IMR-90 (cell line): ENCODE data around the gene BMERB1. TPM values are rescaled to one million over a fixed set of nuclear protein-coding genes. Genes with fewer than 3 reads are reported as not detected.

ENCODE experiments used
- ATAC-seq: fragments of 200-7000 bp; cut with Tn5 transposase; 2 replicates; pipeline ENCODE4 v1.9.1; 2020; ENCODE audit warnings: low read depth, mild to moderate bottlenecking, moderate library complexity
- BruUV-seq: library from RNA; stranded (reverse); fragments of 400-500 nt; replicated peaks from 2 replicates; lab custom pipeline; 2021; lab: Mats Ljungman, UMichigan
- CTCF ChIA-PET: fragments of 300-600 bp; formaldehyde crosslinking; extraction: SDS; loops from one replicate; lab custom pipeline; 2021; ENCODE audit warnings: antibody characterized with exemption; lab: Yijun Ruan, JAX
- POLR2A ChIA-PET: fragments of 300-600 bp; sonication (Branson Sonifier 250); formaldehyde crosslinking; loops from one replicate; lab custom pipeline; 2022; ENCODE audit warnings: antibody characterized with exemption; ENCODE audit not compliant: unreplicated experiment; lab: Charles Lee
- DNase-seq: peaks from one replicate; pipeline ENCODE4 v3.0.0; 2013
- H2AFZ ChIP-seq: replicated peaks from 2 replicates; pipeline ENCODE3; 2013; ENCODE audit warnings: low read length, mild to moderate bottlenecking; ENCODE audit not compliant: poor library complexity
- H2AK5ac ChIP-seq: 2 replicates; pipeline ENCODE4 v1.6.1; 2013; ENCODE audit warnings: low read depth, low read length, inconsistent platforms
- H2AK9ac ChIP-seq: replicated peaks from 2 replicates; pipeline ENCODE3; 2013; ENCODE audit warnings: mild to moderate bottlenecking, low read depth, low read length, moderate library complexity; ENCODE audit not compliant: poor library complexity
- H2BK120ac ChIP-seq: 2 replicates; pipeline ENCODE4 v1.6.1; 2013; ENCODE audit warnings: low read depth, low read length, inconsistent platforms
- H2BK15ac ChIP-seq: 3 replicates; pipeline ENCODE4 v1.6.1; 2013; ENCODE audit warnings: low read depth, low read length, inconsistent platforms
- H2BK20ac ChIP-seq: 2 replicates; pipeline ENCODE4 v1.6.1; 2013; ENCODE audit warnings: low read depth, mild to moderate bottlenecking, inconsistent platforms, low read length, moderate library complexity
- H2BK5ac ChIP-seq: 2 replicates; pipeline ENCODE4 v1.6.1; 2013; ENCODE audit warnings: mild to moderate bottlenecking, low read depth, low read length, inconsistent platforms; ENCODE audit not compliant: poor library complexity, severe bottlenecking
- H3K14ac ChIP-seq: replicated peaks from 2 replicates; pipeline ENCODE4 v1.6.1; 2013; ENCODE audit warnings: low read depth, low read length, inconsistent platforms
- H3K18ac ChIP-seq: 2 replicates; pipeline ENCODE4 v1.6.1; 2013; ENCODE audit warnings: low read depth, low read length, control low read depth
- H3K23ac ChIP-seq: 2 replicates; pipeline ENCODE4 v1.6.1; 2013; ENCODE audit warnings: low read depth, low read length, inconsistent platforms
- H3K27ac ChIP-seq: 2 replicates; pipeline ENCODE4 v1.5.1; 2013; ENCODE audit warnings: mild to moderate bottlenecking, control low read depth, low read length; ENCODE audit not compliant: insufficient read depth
- H3K27me3 ChIP-seq: 2 replicates; pipeline ENCODE4 v1.6.1; 2013; ENCODE audit warnings: low read length; ENCODE audit not compliant: control insufficient read depth, insufficient read depth
- H3K36me3 ChIP-seq: 2 replicates; pipeline ENCODE4 v1.6.1; 2013; ENCODE audit warnings: low read length, mixed read lengths; ENCODE audit not compliant: control insufficient read depth, insufficient read depth
- H3K4ac ChIP-seq: 2 replicates; pipeline ENCODE4 v1.6.1; 2013; ENCODE audit warnings: low read depth, low read length, inconsistent platforms
- H3K4me1 ChIP-seq: 2 replicates; pipeline ENCODE4 v1.6.1; 2013; ENCODE audit warnings: low read length, mixed read lengths; ENCODE audit not compliant: control insufficient read depth, insufficient read depth
- H3K4me2 ChIP-seq: 2 replicates; pipeline ENCODE4 v1.6.1; 2013; ENCODE audit warnings: low read depth, mild to moderate bottlenecking, control low read depth, low read length, moderate library complexity
- H3K4me3 ChIP-seq: 2 replicates; pipeline ENCODE4 v1.5.1; 2013; ENCODE audit warnings: low read depth, mild to moderate bottlenecking, control low read depth, low read length, moderate library complexity; ENCODE audit not compliant: insufficient read depth
- H3K56ac ChIP-seq: 2 replicates; pipeline ENCODE4 v1.6.1; 2013; ENCODE audit warnings: low read length, inconsistent platforms; ENCODE audit not compliant: insufficient read depth; ENCODE audit errors: extremely low read depth
- H3K79me1 ChIP-seq, 2 experiments: 2 replicates each; pipeline ENCODE4 v1.6.1; 2013; ENCODE audit warnings: low read length in 2 of 2, inconsistent platforms in 1 of 2, low read depth in 1 of 2
- H3K9ac ChIP-seq: 2 replicates; pipeline ENCODE4 v1.6.1; 2013; ENCODE audit warnings: low read depth, low read length, control low read depth
- H3K9me1 ChIP-seq: 2 replicates; pipeline ENCODE4 v1.6.1; 2013; ENCODE audit warnings: low read length, inconsistent platforms; ENCODE audit not compliant: insufficient read depth
- H3K9me3 ChIP-seq: 2 replicates; pipeline ENCODE4 v1.6.1; 2013; ENCODE audit warnings: low read length; ENCODE audit not compliant: control insufficient read depth, insufficient read depth
- H4K20me1 ChIP-seq: 2 replicates; pipeline ENCODE4 v1.6.1; 2013; ENCODE audit warnings: low read length, inconsistent platforms; ENCODE audit not compliant: insufficient read depth
- H4K5ac ChIP-seq: 2 replicates; pipeline ENCODE4 v1.6.1; 2013; ENCODE audit warnings: mild to moderate bottlenecking, low read depth, low read length, control low read depth
- H4K8ac ChIP-seq, 2 experiments: 2 replicates each; pipeline ENCODE4 v1.6.1; 2013; ENCODE audit warnings: low read depth in 2 of 2, low read length in 2 of 2, control low read depth in 1 of 2, inconsistent platforms in 1 of 2
- H4K91ac ChIP-seq: 2 replicates; pipeline ENCODE4 v1.6.1; 2013; ENCODE audit warnings: low read depth, low read length, inconsistent platforms; ENCODE audit not compliant: insufficient read depth
- BHLHE40 ChIP-seq: fragments of 150-350 bp; IDR thresholded peaks from 2 replicates; pipeline ENCODE4 v1.6.1; 2016; ENCODE audit warnings: mild to moderate bottlenecking, low read depth, low read length
- CEBPB ChIP-seq: IDR thresholded peaks from 2 replicates; pipeline ENCODE4 v1.6.1; 2012; ENCODE audit warnings: low read depth, low read length, improper control_type of control experiment
- CHD1 ChIP-seq: IDR thresholded peaks from 2 replicates; pipeline ENCODE4 v1.6.1; 2012; ENCODE audit warnings: low read depth, low read length, improper control_type of control experiment
- CTCF ChIP-seq: conservative IDR thresholded peaks from 2 replicates; pipeline ENCODE4 v1.5.1; 2012; ENCODE audit warnings: mild to moderate bottlenecking, low read depth, low read length, improper control_type of control experiment
- ELK1 ChIP-seq: fragments of 150-350 bp; IDR thresholded peaks from 2 replicates; pipeline ENCODE4 v1.6.1; 2016; ENCODE audit warnings: low read depth, mild to moderate bottlenecking, low read length, moderate library complexity, borderline replicate concordance
- MAFK ChIP-seq: IDR thresholded peaks from 2 replicates; pipeline ENCODE4 v1.6.1; 2012; ENCODE audit warnings: low read depth, low read length, improper control_type of control experiment
- MAZ ChIP-seq: IDR thresholded peaks from 2 replicates; pipeline ENCODE4 v1.6.1; 2012; ENCODE audit warnings: low read depth, mild to moderate bottlenecking, low read length, improper control_type of control experiment, moderate library complexity, borderline replicate concordance
- MXI1 ChIP-seq: IDR thresholded peaks from 2 replicates; pipeline ENCODE4 v1.6.1; 2012; ENCODE audit warnings: low read depth, mild to moderate bottlenecking, low read length, moderate library complexity, borderline replicate concordance
- POLR2A ChIP-seq: IDR thresholded peaks from 2 replicates; pipeline ENCODE4 v1.6.1; 2012; ENCODE audit warnings: mild to moderate bottlenecking, low read depth, low read length
- RAD21 ChIP-seq: IDR thresholded peaks from 2 replicates; pipeline ENCODE4 v1.6.1; 2012; ENCODE audit warnings: low read length, improper control_type of control experiment
- RFX5 ChIP-seq: IDR thresholded peaks from 2 replicates; pipeline ENCODE4 v1.8.0; 2012; ENCODE audit warnings: low read depth, mild to moderate bottlenecking, low read length, moderate library complexity
- USF2 ChIP-seq: fragments of 150-350 bp; IDR thresholded peaks from 2 replicates; pipeline ENCODE4 v1.6.1; 2017; ENCODE audit warnings: mild to moderate bottlenecking, antibody characterized with exemption, low read length, low read depth
- WGBS, 2 experiments: methylation state at CpG; one replicate each; pipeline versions ENCODE4 v1.1.5 to v1.1.7; 2013; ENCODE audit warnings: missing lambda C conversion rate in 2 of 2; ENCODE audit not compliant: insufficient read length in 1 of 2; ENCODE audit errors: extremely low coverage in 2 of 2; 5-methylcytosine and 5-hydroxymethylcytosine counted together
- dilution Hi-C: fragments of 300-500 bp; cut with HindIII; formaldehyde crosslinking; loops from one replicate; pipeline ENCODE4 v1.14.3; 2018; ENCODE audit warnings: low sequenced_read_pairs; ENCODE audit not compliant: unreplicated experiment
- in situ Hi-C: fragments of 300-500 bp; cut with MboI; formaldehyde crosslinking; loops from 3 replicates; pipeline ENCODE4 v1.14.3; 2019; ENCODE audit warnings: low sequenced_read_pairs, inconsistent platforms, mixed read lengths
- intact Hi-C: fragments of 100-400 bp; cut with micrococcal nuclease; formaldehyde crosslinking; loops from 2 replicates; pipeline ENCODE4 v1.10.0; 2022
- polyA plus RNA-seq, 3 experiments: library from polyadenylated mRNA; depleted of rRNA; stranded (reverse); fragments of >200 nt; gene quantifications; 2 replicates each; pipeline ENCODE4 v1.2.3, GENCODE V29; 2012; ENCODE audit warnings: low replicate concordance in 1 of 3
- total RNA-seq: library from RNA; depleted of rRNA; stranded (reverse); fragments of >200 nt; gene quantifications from 2 replicates; pipeline ENCODE4 v1.2.3, GENCODE V29; 2012

BMERB1 gene
- total and polyA plus RNA-seq, 2 of the 4 experiments (the other 2 are of a cell fraction), result 22.6 to 32.9 TPM

- Histone ChIP-seq H3K36me3 (peaks cover 15% of the 10 kb centered on the region), H2BK15ac (no peak overlapping the region), H2BK5ac (no peak overlapping the region), H4K8ac (no peak overlapping the region), H2BK20ac (no peak overlapping the region), H3K27me3 (no peaks in the 10 kb centered on the region), H3K14ac (no peak overlapping the region), H3K4me3 (no peak overlapping the region), H3K27ac (no peak overlapping the region), H4K20me1 (peaks cover 6% of the 10 kb centered on the region), H3K4me2 (no peak overlapping the region), H2BK120ac (no peak overlapping the region), H3K56ac (no peak overlapping the region), H3K18ac (no peak overlapping the region), H3K9me3 (no peaks in the 10 kb centered on the region), H3K4ac (no peak overlapping the region), H3K79me1 (peaks cover 24 to 27% of the 10 kb centered on the region in 2 experiments), H3K9ac (no peak overlapping the region), H3K4me1 (peaks cover 6% of the 10 kb centered on the region), H2AK9ac (no peak overlapping the region), H4K5ac (no peak overlapping the region), H3K23ac (no peak overlapping the region), H2AFZ (no peak overlapping the region), H4K91ac (no peak overlapping the region), H3K9me1 (peaks cover 16% of the 10 kb centered on the region), H2AK5ac (no peak overlapping the region)
- intact Hi-C loops (no loop called here), in situ Hi-C loops (no loop called here), dilution Hi-C loops (no loop called here)
- ATAC-seq, result no peak
- POLR2A ChIA-PET, result no interaction called here
- CTCF ChIA-PET, result no interaction called here
- BruUV-seq, result no TSS peak
- DNase-seq, result no peak
- TF ChIP-seq CHD1 (no peak), USF2 (no peak), MXI1 (no peak), RAD21 (no peak), ELK1 (no peak), MAZ (no peak), RFX5 (no peak), CTCF (no peak), BHLHE40 (no peak), CEBPB (no peak), POLR2A (no peak), MAFK (no peak)
- WGBS, 2 experiments, result no CpG with 5 or more reads among the region's 11 CpGs
Measured at GRCh38 chr16:15513156-15513555, 78.8 kb downstream of the BMERB1 start.
